ENCODE results near the gene NPTX1.

The NPTX1 gene

GRCh38 chr17:80452173-80452915 lies 24.1 kb downstream of the NPTX1 start:
- H3K4me3 ChIP-seq (ENCODE audit: low read depth in 1 of 2, low read length in 2 of 2), result no peak overlapping the region
- no peaks in the 10 kb centered on the region for H3K36me3 ChIP-seq (ENCODE audit: control insufficient read depth in 1 of 2, insufficient read depth in 2 of 2, low read length in 2 of 2)
- H3K27me3 ChIP-seq (ENCODE audit: control insufficient read depth in 1 of 2, insufficient read depth in 2 of 2, low read length in 2 of 2), result no peaks in the 10 kb centered on the region
- H3K9ac ChIP-seq (ENCODE audit: low read depth in 1 of 2, low read length in 2 of 2), result no peak overlapping the region
- no peaks in the 10 kb centered on the region for H3K9me3 ChIP-seq (ENCODE audit: control insufficient read depth in 1 of 2, low read length in 2 of 2)
- peaks cover 9 to 18% of the 10 kb centered on the region in 2 donors for H3K4me1 ChIP-seq (ENCODE audit: control insufficient read depth in 1 of 2, insufficient read depth in 2 of 2, low read length in 2 of 2)
- H3K27ac ChIP-seq (ENCODE audit: low read depth, low read length), result no peak overlapping the region

GRCh38 chr17:80451104-80451775 lies 25.2 kb downstream of the NPTX1 start:
- Histone ChIP-seq H3K4me3 (ENCODE audit: low read depth in 1 of 2, low read length in 2 of 2) (no peak overlapping the region), H3K9ac (ENCODE audit: low read depth in 1 of 2, low read length in 2 of 2) (no peak overlapping the region), H3K27me3 (ENCODE audit: control insufficient read depth in 1 of 2, insufficient read depth in 2 of 2, low read length in 2 of 2) (no peaks in the 10 kb centered on the region), H3K4me1 (ENCODE audit: control insufficient read depth in 1 of 2, insufficient read depth in 2 of 2, low read length in 2 of 2) (peaks cover 9 to 18% of the 10 kb centered on the region in 2 donors), H3K36me3 (ENCODE audit: control insufficient read depth in 1 of 2, insufficient read depth in 2 of 2, low read length in 2 of 2) (no peaks in the 10 kb centered on the region), H3K27ac (ENCODE audit: low read depth, low read length) (no peak overlapping the region), H3K9me3 (ENCODE audit: control insufficient read depth in 1 of 2, low read length in 2 of 2) (no peaks in the 10 kb centered on the region)

GRCh38 chr17:80449930-80450576 lies 26.4 kb downstream of the NPTX1 start:
- H3K27ac ChIP-seq (ENCODE audit: low read depth, low read length), result no peak overlapping the region
- peaks cover 9 to 11% of the 10 kb centered on the region in 2 donors for H3K4me1 ChIP-seq (ENCODE audit: control insufficient read depth in 1 of 2, insufficient read depth in 2 of 2, low read length in 2 of 2)
- no peak overlapping the region for H3K9ac ChIP-seq (ENCODE audit: low read depth in 1 of 2, low read length in 2 of 2)
- no peaks in the 10 kb centered on the region for H3K9me3 ChIP-seq (ENCODE audit: control insufficient read depth in 1 of 2, low read length in 2 of 2)
- H3K4me3 ChIP-seq (ENCODE audit: low read depth in 1 of 2, low read length in 2 of 2), result no peak overlapping the region
- no peaks in the 10 kb centered on the region for H3K36me3 ChIP-seq (ENCODE audit: control insufficient read depth in 1 of 2, insufficient read depth in 2 of 2, low read length in 2 of 2)
- H3K27me3 ChIP-seq (ENCODE audit: control insufficient read depth in 1 of 2, insufficient read depth in 2 of 2, low read length in 2 of 2), result no peaks in the 10 kb centered on the region

GRCh38 chr17:80449194-80449929 lies 27.0 kb downstream of the NPTX1 start:
- H3K27ac ChIP-seq (ENCODE audit: low read depth, low read length), result no peak overlapping the region
- H3K36me3 ChIP-seq (ENCODE audit: control insufficient read depth in 1 of 2, insufficient read depth in 2 of 2, low read length in 2 of 2), result no peaks in the 10 kb centered on the region
- no peaks in the 10 kb centered on the region for H3K27me3 ChIP-seq (ENCODE audit: control insufficient read depth in 1 of 2, insufficient read depth in 2 of 2, low read length in 2 of 2)
- H3K9me3 ChIP-seq (ENCODE audit: control insufficient read depth in 1 of 2, low read length in 2 of 2), result no peaks in the 10 kb centered on the region
- H3K4me1 ChIP-seq (ENCODE audit: control insufficient read depth in 1 of 2, insufficient read depth in 2 of 2, low read length in 2 of 2), result peaks cover 9 to 11% of the 10 kb centered on the region in 2 donors
- H3K4me3 ChIP-seq (ENCODE audit: low read depth in 1 of 2, low read length in 2 of 2), result no peak overlapping the region
- no peak overlapping the region for H3K9ac ChIP-seq (ENCODE audit: low read depth in 1 of 2, low read length in 2 of 2)

GRCh38 chr17:80447790-80448189 lies 28.6 kb downstream of the NPTX1 start:
- H3K36me3 ChIP-seq (ENCODE audit: control insufficient read depth in 1 of 2, insufficient read depth in 2 of 2, low read length in 2 of 2), result no peaks in the 10 kb centered on the region
- no peak overlapping the region for H3K4me3 ChIP-seq (ENCODE audit: low read depth in 1 of 2, low read length in 2 of 2)
- H3K4me1 ChIP-seq (ENCODE audit: control insufficient read depth in 1 of 2, insufficient read depth in 2 of 2, low read length in 2 of 2), result peaks cover 0 to 5% of the 10 kb centered on the region in 2 donors
- no peaks in the 10 kb centered on the region for H3K9me3 ChIP-seq (ENCODE audit: control insufficient read depth in 1 of 2, low read length in 2 of 2)
- H3K27me3 ChIP-seq (ENCODE audit: control insufficient read depth in 1 of 2, insufficient read depth in 2 of 2, low read length in 2 of 2), result no peaks in the 10 kb centered on the region
- no peak overlapping the region for H3K27ac ChIP-seq (ENCODE audit: low read depth, low read length)
- no peak overlapping the region for H3K9ac ChIP-seq (ENCODE audit: low read depth in 1 of 2, low read length in 2 of 2)

- H3K27me3 ChIP-seq (ENCODE audit: control insufficient read depth in 1 of 2, insufficient read depth in 2 of 2, low read length in 2 of 2), result no peaks in the 10 kb centered on the region
- no peaks in the 10 kb centered on the region for H3K36me3 ChIP-seq (ENCODE audit: control insufficient read depth in 1 of 2, insufficient read depth in 2 of 2, low read length in 2 of 2)
- peaks cover 0 to 5% of the 10 kb centered on the region in 2 donors for H3K4me1 ChIP-seq (ENCODE audit: control insufficient read depth in 1 of 2, insufficient read depth in 2 of 2, low read length in 2 of 2)
- H3K9me3 ChIP-seq (ENCODE audit: control insufficient read depth in 1 of 2, low read length in 2 of 2), result no peaks in the 10 kb centered on the region
- no peak overlapping the region for H3K4me3 ChIP-seq (ENCODE audit: low read depth in 1 of 2, low read length in 2 of 2)
- H3K27ac ChIP-seq (ENCODE audit: low read depth, low read length), result no peak overlapping the region
- no peak overlapping the region for H3K9ac ChIP-seq (ENCODE audit: low read depth in 1 of 2, low read length in 2 of 2)
Measured at GRCh38 chr17:80446645-80447405, 29.6 kb downstream of the NPTX1 start.

GRCh38 chr17:80445726-80446110 lies 30.7 kb downstream of the NPTX1 start:
- H3K9ac ChIP-seq (ENCODE audit: low read depth in 1 of 2, low read length in 2 of 2), result no peak overlapping the region
- H3K27ac ChIP-seq (ENCODE audit: low read depth, low read length), result no peak overlapping the region
- H3K9me3 ChIP-seq (ENCODE audit: control insufficient read depth in 1 of 2, low read length in 2 of 2), result no peaks in the 10 kb centered on the region
- H3K4me1 ChIP-seq (ENCODE audit: control insufficient read depth in 1 of 2, insufficient read depth in 2 of 2, low read length in 2 of 2), result peaks cover 0 to 4% of the 10 kb centered on the region in 2 donors
- H3K27me3 ChIP-seq (ENCODE audit: control insufficient read depth in 1 of 2, insufficient read depth in 2 of 2, low read length in 2 of 2), result no peaks in the 10 kb centered on the region
- H3K4me3 ChIP-seq (ENCODE audit: low read depth in 1 of 2, low read length in 2 of 2), result no peak overlapping the region
- no peaks in the 10 kb centered on the region for H3K36me3 ChIP-seq (ENCODE audit: control insufficient read depth in 1 of 2, insufficient read depth in 2 of 2, low read length in 2 of 2)

GRCh38 chr17:80445007-80445725 lies 31.2 kb downstream of the NPTX1 start:
- Histone ChIP-seq H3K36me3 (ENCODE audit: control insufficient read depth in 1 of 2, insufficient read depth in 2 of 2, low read length in 2 of 2) (no peaks in the 10 kb centered on the region), H3K27ac (ENCODE audit: low read depth, low read length) (no peak overlapping the region), H3K27me3 (ENCODE audit: control insufficient read depth in 1 of 2, insufficient read depth in 2 of 2, low read length in 2 of 2) (no peaks in the 10 kb centered on the region), H3K4me3 (ENCODE audit: low read depth in 1 of 2, low read length in 2 of 2) (no peak overlapping the region), H3K4me1 (ENCODE audit: control insufficient read depth in 1 of 2, insufficient read depth in 2 of 2, low read length in 2 of 2) (no peaks in the 10 kb centered on the region), H3K9me3 (ENCODE audit: control insufficient read depth in 1 of 2, low read length in 2 of 2) (no peaks in the 10 kb centered on the region), H3K9ac (ENCODE audit: low read depth in 1 of 2, low read length in 2 of 2) (no peak overlapping the region)

- H3K9me3 ChIP-seq (ENCODE audit: control insufficient read depth in 1 of 2, low read length in 2 of 2), result no peaks in the 10 kb centered on the region
- no peaks in the 10 kb centered on the region for H3K27me3 ChIP-seq (ENCODE audit: control insufficient read depth in 1 of 2, insufficient read depth in 2 of 2, low read length in 2 of 2)
- no peaks in the 10 kb centered on the region for H3K36me3 ChIP-seq (ENCODE audit: control insufficient read depth in 1 of 2, insufficient read depth in 2 of 2, low read length in 2 of 2)
- H3K27ac ChIP-seq (ENCODE audit: low read depth, low read length), result no peak overlapping the region
- H3K4me1 ChIP-seq (ENCODE audit: control insufficient read depth in 1 of 2, insufficient read depth in 2 of 2, low read length in 2 of 2), result no peaks in the 10 kb centered on the region
- H3K9ac ChIP-seq (ENCODE audit: low read depth in 1 of 2, low read length in 2 of 2), result no peak overlapping the region
- no peak overlapping the region for H3K4me3 ChIP-seq (ENCODE audit: low read depth in 1 of 2, low read length in 2 of 2)
Measured at GRCh38 chr17:80444644-80444979, 31.8 kb downstream of the NPTX1 start.

All from duodenal mucosa (tissue), 2 donors.